ENCODE measurements around the gene ESYT1. TPM values are rescaled to one million over a fixed set of nuclear protein-coding genes. Genes with fewer than 3 reads are reported as not detected.

ESYT1 gene
- total and polyA plus RNA-seq, 9 donors: 62.3 to 139 (median 97.3) TPM

- DNase-seq: peak in 2 of 5 donors; percentile 53 to 59
- no peaks in the 10 kb centered on the region for H3K9me3 ChIP-seq
- H3K27ac ChIP-seq: peak overlapping the region; percentile 37 to 74
- TF ChIP-seq EP300 (IDR thresholded peaks at IDR 0.05) (no peak), POLR2A (IDR thresholded peaks at IDR 0.05) (no peak)
- TF ChIP-seq, protein P1, sequence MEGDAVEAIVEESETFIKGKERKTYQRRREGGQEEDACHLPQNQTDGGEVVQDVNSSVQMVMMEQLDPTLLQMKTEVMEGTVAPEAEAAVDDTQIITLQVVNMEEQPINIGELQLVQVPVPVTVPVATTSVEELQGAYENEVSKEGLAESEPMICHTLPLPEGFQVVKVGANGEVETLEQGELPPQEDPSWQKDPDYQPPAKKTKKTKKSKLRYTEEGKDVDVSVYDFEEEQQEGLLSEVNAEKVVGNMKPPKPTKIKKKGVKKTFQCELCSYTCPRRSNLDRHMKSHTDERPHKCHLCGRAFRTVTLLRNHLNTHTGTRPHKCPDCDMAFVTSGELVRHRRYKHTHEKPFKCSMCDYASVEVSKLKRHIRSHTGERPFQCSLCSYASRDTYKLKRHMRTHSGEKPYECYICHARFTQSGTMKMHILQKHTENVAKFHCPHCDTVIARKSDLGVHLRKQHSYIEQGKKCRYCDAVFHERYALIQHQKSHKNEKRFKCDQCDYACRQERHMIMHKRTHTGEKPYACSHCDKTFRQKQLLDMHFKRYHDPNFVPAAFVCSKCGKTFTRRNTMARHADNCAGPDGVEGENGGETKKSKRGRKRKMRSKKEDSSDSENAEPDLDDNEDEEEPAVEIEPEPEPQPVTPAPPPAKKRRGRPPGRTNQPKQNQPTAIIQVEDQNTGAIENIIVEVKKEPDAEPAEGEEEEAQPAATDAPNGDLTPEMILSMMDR (IDR thresholded peaks at IDR 0.05): peak in 1 of 3 donors; percentile 38
- WGBS, 3 donors: 6 to 10% (median 9%) methylated on average over 12 of the region's 12 CpGs
- H3K27me3 ChIP-seq: no peaks in the 10 kb centered on the region
- H3K4me3 ChIP-seq: peak overlapping the region; percentile 54
- no peaks in the 10 kb centered on the region for H3K36me3 ChIP-seq
- H3K4me1 ChIP-seq (ENCODE audit: insufficient read depth): peaks cover 14% of the 10 kb centered on the region
- intact Hi-C loops (cut with DNase I): no loop called here
Measured at GRCh38 chr12:56151672-56152131, 23.6 kb downstream of the ESYT1 start.

DNA sequence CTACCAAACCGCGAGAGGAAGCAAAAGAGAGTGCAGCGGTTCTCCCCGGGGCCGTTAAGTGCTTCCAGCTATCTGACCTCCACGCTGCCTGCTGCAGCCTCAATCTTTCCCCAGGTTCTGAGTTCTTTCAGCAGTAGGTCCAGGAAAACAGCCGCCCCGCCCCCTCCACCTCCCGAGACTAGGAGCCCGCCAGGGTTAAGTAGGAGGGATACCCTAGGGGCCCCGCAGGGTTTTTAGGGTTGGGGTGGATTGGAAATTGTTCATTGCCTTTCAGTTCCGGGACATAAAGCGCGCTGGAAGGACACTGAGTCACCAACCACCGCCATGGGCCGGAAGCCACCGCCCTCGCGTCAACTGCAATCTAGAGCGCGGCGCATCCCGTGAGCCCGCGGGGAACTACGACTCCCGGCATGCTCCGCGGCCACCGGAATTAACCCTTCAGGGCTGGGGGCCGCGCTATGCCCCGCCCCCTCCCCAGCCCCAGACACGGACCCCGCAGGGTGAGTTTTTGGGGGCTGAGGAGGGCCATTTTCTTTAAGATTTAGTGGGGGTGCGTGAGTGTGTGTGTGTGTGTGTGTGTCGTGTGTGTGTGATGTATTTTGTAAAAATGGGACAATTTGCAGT lies 24.2 kb downstream of the ESYT1 start, which contains the start of gene MYL6B:
MYL6B (plus strand) TSS at position 456 of the 624 bp plus-strand sequence. CDS start 1,332 bp downstream, outside the sequence.
- peaks cover 12% of the 10 kb centered on the region for H3K4me1 ChIP-seq (ENCODE audit: insufficient read depth)
- peak within 1 kb of the TSS; percentile 37 to 74 for H3K27ac ChIP-seq
- intact Hi-C loops (cut with DNase I): no loop called here
- peak; percentile 89 to 95 (median 92) for DNase-seq
- 0 to 1% (median 0%) methylated on average over 32 to 37 of the region's 37 CpGs for WGBS, 3 donors
- H3K9me3 ChIP-seq: no peaks in the 10 kb centered on the region
- peak within 1 kb of the TSS; percentile 54 for H3K4me3 ChIP-seq
- H3K36me3 ChIP-seq: no peaks in the 10 kb centered on the region
- TF ChIP-seq POLR2A (IDR thresholded peaks at IDR 0.05) (no peak), EP300 (IDR thresholded peaks at IDR 0.05) (no peak)
- TF ChIP-seq, protein P1 (IDR thresholded peaks at IDR 0.05): no peak
- no peaks in the 10 kb centered on the region for H3K27me3 ChIP-seq

DNA sequence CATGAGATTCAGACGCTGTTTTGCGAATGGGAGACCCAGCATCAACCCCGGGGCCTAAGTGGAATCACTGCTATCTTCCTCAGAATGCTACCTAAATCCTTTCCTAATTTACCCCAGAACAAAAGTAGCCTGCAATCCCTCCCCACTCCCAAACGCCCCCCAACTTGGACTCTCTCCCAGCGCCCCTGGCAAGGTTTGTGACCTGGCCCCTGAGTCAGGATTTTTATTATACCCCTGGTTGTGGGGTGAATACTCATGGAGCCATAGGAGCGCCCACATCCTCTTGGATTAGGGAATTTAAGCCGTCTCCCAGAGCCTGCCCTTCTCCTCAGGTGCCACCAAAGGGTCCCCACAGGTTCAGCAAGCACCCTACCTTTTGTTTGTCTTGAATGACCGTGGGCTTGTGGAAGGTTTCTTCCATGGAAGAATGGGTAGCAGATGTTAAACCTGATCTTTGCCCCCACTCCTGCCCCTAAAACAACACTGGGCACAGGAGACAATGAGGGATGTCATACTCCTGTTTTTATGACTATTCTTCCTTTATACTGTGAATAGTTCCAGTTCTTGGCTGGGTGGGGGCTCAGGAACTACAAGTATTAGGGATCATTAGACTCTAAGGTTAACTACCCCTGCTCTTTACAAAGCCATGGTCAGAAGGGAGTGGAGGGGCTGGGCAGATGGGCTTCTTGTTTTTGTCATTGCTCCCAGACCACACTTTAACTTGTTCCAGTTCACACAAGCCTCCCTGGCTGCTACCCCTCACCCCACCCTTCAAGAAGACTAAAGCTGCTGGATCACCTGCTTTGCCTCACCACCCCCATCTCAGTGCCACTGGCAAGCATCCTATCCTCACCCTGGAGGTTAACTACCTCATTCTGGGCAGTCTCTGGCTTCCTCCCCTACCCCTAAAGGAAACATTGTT lies 24.9 kb downstream of the ESYT1 start:
- peak in 1 of 5 donors; percentile 62 for DNase-seq
- Histone ChIP-seq H3K27me3 (no peaks in the 10 kb centered on the region), H3K4me3 (peak overlapping the region; percentile 54), H3K9me3 (no peaks in the 10 kb centered on the region), H3K27ac (peak overlapping the region in 1 of 2 donors; percentile 15), H3K4me1 (ENCODE audit: insufficient read depth) (peaks cover 10% of the 10 kb centered on the region), H3K36me3 (no peaks in the 10 kb centered on the region)
- TF ChIP-seq, protein P1 (IDR thresholded peaks at IDR 0.05): no peak
- TF ChIP-seq POLR2A (IDR thresholded peaks at IDR 0.05): no peak
- no peak for TF ChIP-seq EP300 (IDR thresholded peaks at IDR 0.05)
- intact Hi-C loops (cut with DNase I): no loop called here
- WGBS, 3 donors: 6 to 7% (median 6%) methylated on average over 8 of the region's 8 CpGs

DNA sequence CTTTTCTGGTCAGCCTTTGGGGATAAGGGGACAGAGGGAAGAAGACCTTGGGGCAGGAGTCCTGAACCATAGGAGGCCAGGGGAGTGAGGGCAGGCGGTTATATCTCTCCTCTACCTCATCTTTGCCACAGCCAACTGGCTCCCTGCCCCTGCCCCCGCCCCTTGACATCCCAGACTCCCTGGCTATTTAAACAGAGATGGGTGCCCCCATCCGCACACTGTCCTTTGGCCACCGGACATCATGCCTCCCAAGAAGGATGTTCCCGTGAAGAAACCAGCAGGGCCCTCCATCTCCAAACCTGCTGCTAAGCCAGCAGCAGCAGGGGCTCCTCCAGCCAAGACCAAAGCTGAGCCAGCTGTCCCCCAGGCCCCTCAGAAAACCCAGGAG lies 25.6 kb downstream of the ESYT1 start:
- Histone ChIP-seq H3K27me3 (no peaks in the 10 kb centered on the region), H3K4me3 (no peak overlapping the region), H3K36me3 (no peaks in the 10 kb centered on the region), H3K4me1 (ENCODE audit: insufficient read depth) (peaks cover 10% of the 10 kb centered on the region), H3K27ac (peak overlapping the region in 1 of 2 donors; percentile 15), H3K9me3 (no peaks in the 10 kb centered on the region)
- 67 to 74% (median 69%) methylated on average over 5 of the region's 5 CpGs for WGBS, 3 donors
- TF ChIP-seq, protein P1 (IDR thresholded peaks at IDR 0.05): no peak
- TF ChIP-seq EP300 (IDR thresholded peaks at IDR 0.05) (no peak), POLR2A (IDR thresholded peaks at IDR 0.05) (no peak)
- intact Hi-C loops (cut with DNase I): no loop called here
- DNase-seq: no peak

All from ovary (tissue), 9 donors.